ENCODE measurements around the gene ABHD16A.

ABHD16A gene

GRCh38 chr6:31702819-31703716 is at the start of gene ABHD16A:
Gene ABHD16A, minus strand, starts transcription at chr6:31703324. Its CDS starts 43 bp downstream, at chr6:31703281.
- DNase-seq (ENCODE audit: low read depth in 2 of 2, low spot score in 1 of 2): peak; percentile 92 to 95

- no peak for DNase-seq (ENCODE audit: low read depth in 2 of 2, low spot score in 1 of 2)
Measured at GRCh38 chr6:31752739-31753319, 49.7 kb upstream of the ABHD16A start.

- no peak for DNase-seq (ENCODE audit: low read depth in 2 of 2, low spot score in 1 of 2)
Measured at GRCh38 chr6:31750411-31751022, 47.4 kb upstream of the ABHD16A start.

GRCh38 chr6:31749301-31750036 is 46.3 kb upstream of the ABHD16A start:
- DNase-seq (ENCODE audit: low read depth in 2 of 2, low spot score in 1 of 2): no peak

GRCh38 chr6:31744422-31744821 is 41.3 kb upstream of the ABHD16A start:
- no peak for DNase-seq (ENCODE audit: low read depth in 2 of 2, low spot score in 1 of 2)

GRCh38 chr6:31742894-31743293 is 39.8 kb upstream of the ABHD16A start:
- no peak for DNase-seq (ENCODE audit: low read depth in 2 of 2, low spot score in 1 of 2)

GRCh38 chr6:31741815-31742214 is 38.7 kb upstream of the ABHD16A start:
- no peak for DNase-seq (ENCODE audit: low read depth in 2 of 2, low spot score in 1 of 2)

- no peak for DNase-seq (ENCODE audit: low read depth in 2 of 2, low spot score in 1 of 2)
Measured at GRCh38 chr6:31740397-31741223, 37.5 kb upstream of the ABHD16A start.

GRCh38 chr6:31739639-31740396 is 36.7 kb upstream of the ABHD16A start, which contains the start of gene MSH5:
Gene MSH5, plus strand, starts transcription at chr6:31740005. Its CDS starts 462 bp downstream, at chr6:31740467.
- DNase-seq (ENCODE audit: low read depth in 2 of 2, low spot score in 1 of 2): peak; percentile 89 to 91

- DNase-seq (ENCODE audit: low read depth in 2 of 2, low spot score in 1 of 2): peak; percentile 24 to 46
Measured at GRCh38 chr6:31737991-31738979, 35.2 kb upstream of the ABHD16A start.

- no peak for DNase-seq (ENCODE audit: low read depth in 2 of 2, low spot score in 1 of 2)
Measured at GRCh38 chr6:31737315-31737990, 34.3 kb upstream of the ABHD16A start.

GRCh38 chr6:31736768-31737314 is 33.7 kb upstream of the ABHD16A start:
- no peak for DNase-seq (ENCODE audit: low read depth in 2 of 2, low spot score in 1 of 2)

- DNase-seq (ENCODE audit: low read depth in 2 of 2, low spot score in 1 of 2): peak; percentile 54 to 60
Measured at GRCh38 chr6:31736021-31736767, 33.1 kb upstream of the ABHD16A start, which contains the start of gene CLIC1. Gene CLIC1, minus strand, starts transcription at chr6:31736530. Its CDS starts 230 bp downstream, at chr6:31736300.

GRCh38 chr6:31734821-31735406 is 31.8 kb upstream of the ABHD16A start:
- DNase-seq (ENCODE audit: low read depth in 2 of 2, low spot score in 1 of 2): peak; percentile 20 to 36

- DNase-seq (ENCODE audit: low read depth in 2 of 2, low spot score in 1 of 2): no peak
Measured at GRCh38 chr6:31734247-31734820, 31.2 kb upstream of the ABHD16A start.

- DNase-seq (ENCODE audit: low read depth in 2 of 2, low spot score in 1 of 2): no peak
Measured at GRCh38 chr6:31733734-31734133, 30.6 kb upstream of the ABHD16A start.

Measured in stimulated activated CD8-positive, alpha-beta memory T cell treated with anti-CD3 and anti-CD28 coated beads, Interleukin-4, amount 100 ng/mL, for 4 hours (primary cell).